Measurements from ENCODE around the gene TCN2. TPM values are rescaled to one million over a fixed set of nuclear protein-coding genes. Genes with fewer than 3 reads are reported as not detected.
A peak's percentile ranks its signal among the peaks of the same experiment; 100 is the strongest.

Gene TCN2
- total RNA-seq, 1 experiment from 2014 or later = 4.5 TPM

GRCh38 chr22:30635273-30636225 is 28.6 kb downstream of the TCN2 start, which contains the start of gene SLC35E4:
Gene SLC35E4 (plus strand): TSS chr22:30635781. CDS start chr22:30636451, 670 bp downstream.
- Histone ChIP-seq H3K36me3 (peaks cover 3% of the 10 kb centered on the region; the same call in 1 of the 2 replicates), H3K4me3 (peak within 1 kb of the TSS; percentile 57), H3K27me3 (replicated peaks) (no peaks in the 10 kb centered on the region), H3K4me1 (replicated peaks) (peaks cover 27% of the 10 kb centered on the region), H3K9me3 (replicated peaks) (no peaks in the 10 kb centered on the region), H3K27ac (peak within 1 kb of the TSS; percentile 44)
- DNase-seq (ENCODE audit: low read depth in 1 of 2, low spot score in 2 of 2) = peak; percentile 72 to 96

DNA sequence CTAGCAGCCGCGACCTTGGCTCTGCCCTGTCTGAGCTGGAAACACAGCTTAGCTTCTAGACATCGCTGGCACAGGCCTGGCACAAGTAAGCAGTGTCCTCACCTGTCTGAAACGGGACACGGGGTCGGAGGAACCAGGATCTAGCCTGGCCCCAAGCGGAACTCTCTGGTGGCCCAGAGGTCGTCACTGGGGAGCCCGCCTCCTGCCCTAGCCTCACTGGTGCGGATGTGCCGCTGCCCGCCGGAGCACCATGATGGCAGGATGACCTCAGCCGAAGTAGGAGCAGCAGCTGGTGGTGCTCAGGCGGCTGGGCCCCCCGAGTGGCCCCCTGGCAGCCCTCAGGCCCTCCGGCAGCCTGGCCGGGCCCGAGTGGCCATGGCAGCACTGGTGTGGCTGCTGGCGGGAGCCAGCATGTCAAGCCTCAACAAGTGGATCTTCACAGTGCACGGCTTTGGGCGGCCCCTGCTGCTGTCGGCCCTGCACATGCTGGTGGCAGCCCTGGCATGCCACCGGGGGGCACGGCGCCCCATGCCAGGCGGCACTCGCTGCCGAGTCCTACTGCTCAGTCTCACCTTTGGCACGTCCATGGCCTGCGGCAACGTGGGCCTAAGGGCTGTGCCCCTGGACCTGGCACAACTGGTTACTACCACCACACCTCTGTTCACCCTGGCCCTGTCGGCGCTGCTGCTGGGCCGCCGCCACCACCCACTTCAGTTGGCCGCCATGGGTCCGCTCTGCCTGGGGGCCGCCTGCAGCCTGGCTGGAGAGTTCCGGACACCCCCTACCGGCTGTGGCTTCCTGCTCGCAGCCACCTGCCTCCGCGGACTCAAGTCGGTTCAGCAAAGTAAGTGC is 29.5 kb downstream of the TCN2 start:
- H3K4me1 ChIP-seq (replicated peaks) = peaks cover 27% of the 10 kb centered on the region
- H3K27ac ChIP-seq = peak overlapping the region; percentile 44
- H3K36me3 ChIP-seq = peaks cover 3% of the 10 kb centered on the region; the same call in 1 of the 2 replicates
- H3K27me3 ChIP-seq (replicated peaks) = no peaks in the 10 kb centered on the region
- DNase-seq (ENCODE audit: low read depth in 1 of 2, low spot score in 2 of 2) = no peak
- peak overlapping the region; percentile 57 for H3K4me3 ChIP-seq
- H3K9me3 ChIP-seq (replicated peaks) = no peaks in the 10 kb centered on the region

DNA sequence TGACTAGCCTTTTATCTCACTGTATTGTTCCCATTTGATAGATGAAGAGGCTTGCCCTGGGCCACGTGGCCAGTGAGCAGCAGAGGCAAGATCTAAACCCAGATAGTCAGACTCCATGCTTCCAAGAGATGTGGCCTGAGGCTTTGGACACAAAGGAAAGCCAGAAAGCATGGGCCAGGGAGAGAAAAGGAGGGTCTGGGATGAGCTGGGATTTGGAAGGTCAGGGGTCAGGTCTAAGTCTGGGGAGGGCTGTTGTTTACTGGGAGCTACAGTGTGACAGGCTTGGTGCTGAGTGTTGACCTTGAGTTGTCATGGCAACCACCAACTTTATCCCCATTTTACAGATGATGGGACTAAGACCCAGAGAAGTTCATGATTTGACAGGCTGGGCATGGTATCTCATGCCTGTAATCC is 30.7 kb downstream of the TCN2 start:
- no peak for DNase-seq (ENCODE audit: low read depth in 1 of 2, low spot score in 2 of 2)

DNA sequence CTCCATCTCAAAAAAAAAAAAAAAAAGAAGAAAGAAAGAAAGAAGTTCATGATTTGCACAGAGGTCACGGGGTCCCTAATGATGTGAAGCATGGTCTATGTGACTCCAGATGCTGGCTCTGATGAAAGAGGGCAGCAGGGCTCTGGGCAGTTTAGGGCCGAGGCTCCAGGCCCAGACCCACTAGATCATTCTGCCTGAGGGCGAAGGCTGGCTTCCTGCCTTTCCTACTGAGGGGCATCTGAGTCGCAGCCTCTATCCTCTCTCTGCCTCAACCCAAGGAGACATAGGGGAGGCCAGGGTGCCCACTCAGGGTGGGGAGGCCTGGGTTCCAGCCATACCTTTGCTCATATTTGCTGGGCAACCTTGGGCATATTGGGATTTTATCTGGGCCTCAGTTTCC is 33.4 kb downstream of the TCN2 start:
- Histone ChIP-seq H3K27me3 (replicated peaks) (no peaks in the 10 kb centered on the region), H3K27ac (no peak overlapping the region), H3K9me3 (replicated peaks) (no peaks in the 10 kb centered on the region), H3K4me3 (no peak overlapping the region), H3K4me1 (replicated peaks) (peaks cover 16% of the 10 kb centered on the region), H3K36me3 (peaks cover 3% of the 10 kb centered on the region; the same call in 1 of the 2 replicates)
- DNase-seq (ENCODE audit: low read depth in 1 of 2, low spot score in 2 of 2) = no peak

More for the DNA sequence above, 30.7 kb downstream of the TCN2 start:
- Histone ChIP-seq H3K4me1 (replicated peaks) (peaks cover 27% of the 10 kb centered on the region), H3K27ac (no peak overlapping the region), H3K9me3 (replicated peaks) (no peaks in the 10 kb centered on the region), H3K27me3 (replicated peaks) (no peaks in the 10 kb centered on the region), H3K4me3 (no peak overlapping the region), H3K36me3 (peaks cover 3% of the 10 kb centered on the region; the same call in 1 of the 2 replicates)

DNA sequence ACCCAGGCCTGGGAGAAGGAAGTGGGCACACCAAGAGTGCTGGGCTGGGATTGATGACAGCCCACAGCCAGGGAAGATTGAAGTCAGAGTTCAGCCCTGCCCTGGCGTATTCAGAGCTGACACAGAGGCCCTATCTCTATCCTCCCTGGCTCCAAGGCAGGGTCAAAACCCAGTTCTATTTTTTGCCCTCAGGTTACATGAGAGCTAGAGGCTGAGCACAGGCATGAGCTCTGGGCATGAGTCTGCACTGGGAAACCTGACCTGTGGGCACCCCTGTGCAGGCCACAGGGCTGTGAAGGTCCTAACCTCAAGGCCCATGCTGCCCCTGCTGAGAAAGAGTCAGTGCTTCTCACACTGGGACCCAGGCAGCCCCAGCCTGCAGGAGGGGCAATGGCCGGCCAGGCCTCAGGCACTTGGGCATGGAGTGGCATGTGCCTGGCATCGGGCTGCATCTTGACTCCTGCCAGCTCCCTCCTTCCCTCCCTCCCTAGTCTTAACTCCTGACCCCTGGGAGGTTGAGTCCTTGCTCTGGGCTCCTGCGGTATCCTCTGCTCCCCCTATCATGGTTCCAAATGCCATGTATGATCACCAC is 34.0 kb downstream of the TCN2 start:
- Histone ChIP-seq H3K27me3 (replicated peaks) (no peaks in the 10 kb centered on the region), H3K4me1 (replicated peaks) (peaks cover 11% of the 10 kb centered on the region), H3K9me3 (replicated peaks) (no peaks in the 10 kb centered on the region), H3K4me3 (no peak overlapping the region), H3K27ac (no peak overlapping the region), H3K36me3 (no peaks in the 10 kb centered on the region; the same call in 1 of the 2 replicates)
- no peak for DNase-seq (ENCODE audit: low read depth in 1 of 2, low spot score in 2 of 2)

DNA sequence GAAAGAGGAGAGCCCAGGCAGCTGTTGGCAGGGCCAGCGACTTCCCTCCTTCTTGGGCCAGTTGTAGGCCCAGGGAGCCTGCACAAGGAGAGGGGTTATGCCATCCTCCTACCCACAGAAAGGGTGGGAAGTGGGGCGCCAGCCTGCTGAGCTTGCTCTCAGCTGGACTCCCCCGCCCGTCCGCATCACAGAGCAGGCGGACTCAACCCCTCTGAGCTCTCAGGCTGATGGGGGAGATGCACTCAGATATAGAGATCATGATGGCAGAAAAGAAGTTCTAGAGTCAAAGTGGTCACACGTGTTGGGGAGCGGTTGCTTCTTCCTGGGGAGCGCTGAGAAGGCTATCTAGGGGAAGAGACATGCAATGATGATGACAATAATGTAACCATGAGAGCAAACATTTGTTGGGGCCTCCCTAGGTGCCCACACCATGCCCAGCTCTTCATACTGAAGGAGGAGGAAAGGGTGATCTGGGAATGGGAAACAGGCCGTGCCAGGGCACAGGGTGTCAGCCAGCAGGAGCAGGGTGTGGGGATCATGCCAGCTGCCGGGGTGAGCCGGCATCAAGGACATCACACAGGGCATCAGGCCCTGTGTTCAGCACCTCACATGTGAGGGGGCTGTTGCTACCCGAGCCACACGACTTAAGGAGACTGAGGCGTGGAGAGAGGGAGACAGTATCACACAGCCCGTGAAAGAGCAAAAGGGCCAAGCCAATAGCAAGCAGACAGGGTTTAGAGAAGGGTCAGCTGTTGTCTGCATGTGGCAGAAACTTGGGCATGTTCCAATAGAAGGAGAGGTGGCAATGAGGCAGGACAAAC is 36.3 kb downstream of the TCN2 start:
- Histone ChIP-seq H3K4me3 (no peak overlapping the region), H3K4me1 (replicated peaks) (no peaks in the 10 kb centered on the region; the same call in 1 of the 2 replicates), H3K36me3 (no peaks in the 10 kb centered on the region), H3K27me3 (replicated peaks) (no peaks in the 10 kb centered on the region), H3K27ac (no peak overlapping the region), H3K9me3 (replicated peaks) (no peaks in the 10 kb centered on the region)
- DNase-seq (ENCODE audit: low read depth in 1 of 2, low spot score in 2 of 2) = no peak

- Histone ChIP-seq H3K9me3 (replicated peaks) (no peaks in the 10 kb centered on the region), H3K27ac (no peak overlapping the region), H3K36me3 (no peaks in the 10 kb centered on the region), H3K4me1 (replicated peaks) (peaks cover 3% of the 10 kb centered on the region), H3K27me3 (replicated peaks) (no peaks in the 10 kb centered on the region), H3K4me3 (no peak overlapping the region)
- no peak for DNase-seq (ENCODE audit: low read depth in 1 of 2, low spot score in 2 of 2)
Measured at GRCh38 chr22:30646518-30647160, 39.7 kb downstream of the TCN2 start.

DNA sequence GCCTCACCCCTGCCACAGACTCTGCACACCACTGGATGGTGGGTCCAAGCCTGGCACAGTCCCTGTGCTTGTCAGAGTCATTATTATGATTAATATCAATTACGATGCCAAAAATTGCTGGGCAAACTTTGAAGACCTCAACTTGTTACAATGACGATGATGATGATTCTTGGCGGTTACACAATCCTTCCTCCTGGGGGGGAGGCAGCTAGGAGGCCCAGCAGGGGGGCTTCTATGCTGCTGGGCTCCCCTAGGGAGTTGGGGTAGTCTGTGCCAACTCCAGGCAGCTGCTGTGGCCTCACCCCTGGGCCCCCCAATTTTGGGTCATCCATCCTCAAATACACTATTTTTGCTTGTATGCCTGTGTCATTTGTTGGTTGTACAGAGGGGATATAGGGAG is 40.6 kb downstream of the TCN2 start:
- Histone ChIP-seq H3K4me3 (no peak overlapping the region), H3K9me3 (replicated peaks) (no peaks in the 10 kb centered on the region), H3K27ac (no peak overlapping the region), H3K36me3 (no peaks in the 10 kb centered on the region), H3K4me1 (replicated peaks) (peaks cover 3% of the 10 kb centered on the region), H3K27me3 (replicated peaks) (no peaks in the 10 kb centered on the region)
- DNase-seq (ENCODE audit: low read depth in 1 of 2, low spot score in 2 of 2) = no peak

- Histone ChIP-seq H3K27ac (no peak overlapping the region), H3K27me3 (replicated peaks) (no peaks in the 10 kb centered on the region), H3K36me3 (no peaks in the 10 kb centered on the region), H3K4me1 (replicated peaks) (peaks cover 3% of the 10 kb centered on the region), H3K4me3 (no peak overlapping the region), H3K9me3 (replicated peaks) (no peaks in the 10 kb centered on the region)
- no peak for DNase-seq (ENCODE audit: low read depth in 1 of 2, low spot score in 2 of 2)
Measured at GRCh38 chr22:30648825-30649224, 41.9 kb downstream of the TCN2 start.

DNA sequence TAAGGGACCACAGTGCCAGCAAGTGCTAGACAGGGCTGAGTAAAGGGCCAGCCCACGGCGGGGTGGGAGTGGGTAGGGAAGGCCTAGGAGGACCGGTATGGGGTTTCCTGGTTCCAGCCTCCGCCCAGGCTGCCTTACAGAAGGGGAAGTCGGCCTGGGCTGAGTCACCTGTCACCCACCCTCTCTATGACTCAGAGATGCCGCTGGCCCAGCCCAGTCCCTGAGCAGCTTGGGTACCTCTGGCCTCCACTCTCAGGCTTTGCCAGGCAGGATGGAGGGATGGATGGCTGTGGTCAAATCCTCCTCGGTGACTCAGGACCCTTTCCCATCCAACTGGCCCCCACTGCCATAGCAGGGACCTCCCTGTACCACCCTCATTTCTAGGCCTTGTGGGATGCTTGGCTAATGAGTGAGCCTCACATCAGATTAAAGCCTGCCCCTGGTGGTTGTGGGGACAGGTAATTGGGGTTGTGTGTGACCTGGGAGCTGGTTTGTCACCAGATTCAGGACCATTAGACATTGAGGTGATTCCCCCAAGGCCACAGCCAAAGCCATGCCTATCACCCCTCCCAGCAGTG is 42.5 kb downstream of the TCN2 start:
- Histone ChIP-seq H3K27me3 (replicated peaks) (no peaks in the 10 kb centered on the region), H3K9me3 (replicated peaks) (no peaks in the 10 kb centered on the region), H3K4me1 (replicated peaks) (peaks cover 3% of the 10 kb centered on the region; the same call in 1 of the 2 replicates), H3K27ac (no peak overlapping the region), H3K36me3 (no peaks in the 10 kb centered on the region), H3K4me3 (no peak overlapping the region)
- no peak for DNase-seq (ENCODE audit: low read depth in 1 of 2, low spot score in 2 of 2)

GRCh38 chr22:30650508-30651116 is 43.6 kb downstream of the TCN2 start:
- Histone ChIP-seq H3K27ac (no peak overlapping the region), H3K4me1 (replicated peaks) (peaks cover 3% of the 10 kb centered on the region; the same call in 1 of the 2 replicates), H3K27me3 (replicated peaks) (no peaks in the 10 kb centered on the region), H3K36me3 (no peaks in the 10 kb centered on the region), H3K4me3 (no peak overlapping the region), H3K9me3 (replicated peaks) (no peaks in the 10 kb centered on the region)
- no peak for DNase-seq (ENCODE audit: low read depth in 1 of 2, low spot score in 2 of 2)

DNA sequence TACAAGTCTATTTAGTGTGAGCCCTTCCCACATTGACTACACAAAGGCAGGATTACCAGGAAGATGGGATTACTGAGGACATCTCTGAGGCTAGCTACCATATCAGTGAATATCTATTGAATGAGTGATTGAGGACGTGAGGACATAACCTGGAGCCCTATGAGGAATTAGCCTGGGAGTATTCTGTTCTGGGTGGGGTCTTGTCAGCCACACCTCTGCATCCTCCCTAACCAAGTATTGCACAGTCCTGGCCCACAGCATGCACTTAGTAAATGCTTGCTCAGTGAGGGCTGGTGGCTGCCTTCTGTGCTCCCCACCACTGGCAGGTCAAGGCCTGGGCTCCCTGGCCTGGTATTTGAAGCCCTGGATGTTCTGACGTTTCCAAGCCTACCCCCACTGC is 45.9 kb downstream of the TCN2 start:
- DNase-seq (ENCODE audit: low read depth in 1 of 2, low spot score in 2 of 2) = no peak
- H3K27ac ChIP-seq = no peak overlapping the region
- peaks cover 3% of the 10 kb centered on the region; the same call in 1 of the 2 replicates for H3K4me1 ChIP-seq (replicated peaks)
- no peaks in the 10 kb centered on the region for H3K36me3 ChIP-seq
- H3K27me3 ChIP-seq (replicated peaks) = no peaks in the 10 kb centered on the region
- no peak overlapping the region for H3K4me3 ChIP-seq
- H3K9me3 ChIP-seq (replicated peaks) = no peaks in the 10 kb centered on the region

All from SJSA1 (cell line).